ENCODE data around the gene NLRP1. TPM values are rescaled to one million over a fixed set of nuclear protein-coding genes. Genes with fewer than 3 reads are reported as not detected.

Gene NLRP1
- total RNA-seq, 2 donors from 2014 or later = 39.9 to 129 TPM

- Mint-ChIP-seq H3K27ac (no peak overlapping the region), H3K36me3 (ENCODE audit: low read depth) (peaks cover 91% of the 10 kb centered on the region), H3K4me1 (peaks cover 4% of the 10 kb centered on the region), H3K27me3 (no peaks in the 10 kb centered on the region), H3K9me3 (no peaks in the 10 kb centered on the region), H3K4me3 (no peak overlapping the region)
- ATAC-seq (replicated peaks) = no peak
Measured at GRCh38 chr17:5530265-5531084, 53.8 kb downstream of the NLRP1 start.

DNA sequence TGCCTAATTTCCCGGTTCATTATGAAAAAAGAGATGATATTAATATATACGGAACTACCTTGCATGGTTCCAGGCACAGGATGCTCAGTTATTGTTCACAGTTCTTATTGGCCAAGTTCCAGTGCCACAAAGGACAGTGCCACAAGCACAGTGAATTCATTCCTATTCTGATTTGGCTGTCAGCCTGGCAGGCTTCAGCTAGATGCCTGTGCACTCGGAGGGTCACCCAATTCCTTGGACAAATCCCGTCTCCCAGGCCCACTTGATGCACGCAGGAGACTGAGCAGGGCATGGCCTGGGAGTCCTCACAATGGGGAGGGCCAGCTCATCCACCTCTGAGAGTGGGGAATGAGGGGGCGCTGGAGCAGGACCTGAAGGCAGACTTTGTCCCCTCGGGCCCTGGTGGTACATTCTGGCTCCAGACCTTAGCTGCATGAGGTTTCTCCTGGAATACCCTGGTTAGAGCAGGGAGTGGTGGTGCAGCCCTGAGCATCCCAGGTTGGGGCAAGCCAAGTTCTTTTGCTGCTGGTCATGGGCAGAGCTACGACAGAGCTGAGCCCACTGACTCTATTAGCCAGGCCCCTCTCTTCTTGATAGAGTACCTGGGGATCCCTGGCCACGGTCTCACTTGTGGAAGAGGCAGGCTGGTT lies 56.6 kb downstream of the NLRP1 start:
- Mint-ChIP-seq H3K9me3 (no peaks in the 10 kb centered on the region), H3K4me3 (no peak overlapping the region), H3K36me3 (ENCODE audit: low read depth) (peaks cover 89% of the 10 kb centered on the region), H3K27me3 (no peaks in the 10 kb centered on the region), H3K4me1 (peaks cover 4% of the 10 kb centered on the region), H3K27ac (peak overlapping the region; percentile 62)
- no peak for ATAC-seq (replicated peaks)

DNA sequence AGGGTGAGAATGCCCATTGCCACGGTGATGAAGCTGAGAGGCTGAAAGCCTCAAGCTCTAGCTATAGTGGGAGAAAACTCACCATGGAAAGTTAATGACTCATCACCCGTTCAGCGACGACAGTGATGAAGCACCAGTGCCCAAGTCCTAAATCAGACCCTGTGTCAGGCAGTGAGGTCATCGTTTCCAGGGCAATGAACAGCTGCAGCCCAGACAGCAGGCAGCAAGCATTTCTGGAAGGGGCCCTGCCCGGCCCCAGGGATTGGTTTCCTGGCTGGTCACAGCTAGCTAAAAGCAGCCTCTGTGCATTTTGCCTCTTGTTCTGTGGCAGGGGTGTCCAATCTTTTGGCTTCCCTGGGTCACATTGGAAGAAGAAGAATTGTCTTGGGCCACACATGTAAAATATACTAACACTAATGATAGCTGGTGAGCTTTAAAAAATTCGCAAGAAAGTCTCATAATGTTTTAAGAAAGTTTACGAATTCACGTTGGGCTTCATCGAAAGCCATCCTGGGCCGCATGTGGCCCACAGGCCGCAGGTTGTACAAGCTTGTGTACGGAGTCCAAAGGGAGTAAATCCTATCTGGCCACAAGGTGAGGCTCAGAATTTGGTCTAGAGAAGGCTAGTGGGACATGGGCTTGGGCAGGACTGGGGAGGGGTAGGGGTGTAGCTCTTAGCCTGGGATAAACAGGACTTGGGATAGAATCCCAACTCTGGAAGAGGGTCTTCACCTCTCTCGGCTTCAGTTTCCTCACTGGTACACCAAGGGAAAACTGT lies 57.3 kb downstream of the NLRP1 start:
- peak overlapping the region; percentile 62 for H3K27ac Mint-ChIP-seq
- no peaks in the 10 kb centered on the region for H3K9me3 Mint-ChIP-seq
- H3K27me3 Mint-ChIP-seq = no peaks in the 10 kb centered on the region
- H3K4me3 Mint-ChIP-seq = no peak overlapping the region
- peak; percentile 99 for ATAC-seq (replicated peaks)
- H3K4me1 Mint-ChIP-seq = peaks cover 4% of the 10 kb centered on the region
- peaks cover 89% of the 10 kb centered on the region for H3K36me3 Mint-ChIP-seq (ENCODE audit: low read depth)

DNA sequence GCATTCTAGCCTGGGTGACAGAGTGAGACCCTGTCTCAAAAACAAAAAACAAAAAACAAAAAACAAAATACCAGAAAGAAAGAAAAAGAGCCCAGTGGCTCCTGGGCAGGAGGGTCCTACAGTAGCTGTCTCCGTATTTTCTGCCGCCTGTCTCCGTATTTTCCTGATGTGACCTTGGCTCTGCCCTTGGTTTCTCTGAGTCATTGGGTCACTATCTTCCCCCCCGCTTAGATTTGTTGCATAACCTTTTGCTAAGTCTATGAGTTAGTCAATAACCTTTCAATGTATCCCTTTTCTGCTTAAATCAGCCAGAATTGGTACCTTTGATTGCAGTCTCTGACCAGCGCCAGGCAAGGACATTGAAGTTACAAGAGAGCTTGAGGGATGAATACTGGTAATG lies 61.1 kb downstream of the NLRP1 start:
- Mint-ChIP-seq H3K4me3 (no peak overlapping the region), H3K9me3 (no peaks in the 10 kb centered on the region)

DNA sequence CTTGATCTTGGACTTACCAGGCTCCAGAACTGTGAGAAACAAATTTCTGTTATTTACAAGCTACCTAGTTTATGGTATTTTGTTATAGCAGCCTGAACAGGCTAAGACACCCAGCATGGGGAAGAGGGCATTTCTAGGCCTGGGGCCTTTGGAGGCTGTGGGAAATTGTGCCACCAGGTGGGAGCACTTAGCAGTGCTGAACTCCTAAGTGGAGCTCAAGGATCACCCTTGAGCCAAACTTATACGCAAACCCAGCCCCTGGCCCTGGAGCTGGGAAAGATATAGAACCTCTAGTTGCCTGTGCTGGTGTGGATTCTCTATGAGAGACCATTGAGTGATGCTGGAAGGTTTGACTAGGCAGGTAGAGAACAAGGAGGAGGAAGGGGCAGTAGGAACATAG lies 61.8 kb downstream of the NLRP1 start:
- ATAC-seq (replicated peaks) = no peak
- Mint-ChIP-seq H3K4me3 (no peak overlapping the region), H3K27me3 (no peaks in the 10 kb centered on the region), H3K36me3 (ENCODE audit: low read depth) (peaks cover 83% of the 10 kb centered on the region), H3K27ac (peak overlapping the region; percentile 44), H3K9me3 (no peaks in the 10 kb centered on the region), H3K4me1 (no peaks in the 10 kb centered on the region)

More for the DNA sequence above, 61.1 kb downstream of the NLRP1 start:
- H3K4me1 Mint-ChIP-seq = no peaks in the 10 kb centered on the region
- peaks cover 78% of the 10 kb centered on the region for H3K36me3 Mint-ChIP-seq (ENCODE audit: low read depth)
- no peak for ATAC-seq (replicated peaks)
- H3K27me3 Mint-ChIP-seq = no peaks in the 10 kb centered on the region
- peak overlapping the region; percentile 44 for H3K27ac Mint-ChIP-seq

- ATAC-seq (replicated peaks) = no peak
- peak overlapping the region; percentile 69 for H3K27ac Mint-ChIP-seq
- no peaks in the 10 kb centered on the region for H3K27me3 Mint-ChIP-seq
- H3K4me1 Mint-ChIP-seq = peaks cover 8% of the 10 kb centered on the region
- H3K9me3 Mint-ChIP-seq = no peaks in the 10 kb centered on the region
- H3K4me3 Mint-ChIP-seq = no peak overlapping the region
- peaks cover 60% of the 10 kb centered on the region for H3K36me3 Mint-ChIP-seq (ENCODE audit: low read depth)
Measured at GRCh38 chr17:5516060-5516792, 68.1 kb downstream of the NLRP1 start.

DNA sequence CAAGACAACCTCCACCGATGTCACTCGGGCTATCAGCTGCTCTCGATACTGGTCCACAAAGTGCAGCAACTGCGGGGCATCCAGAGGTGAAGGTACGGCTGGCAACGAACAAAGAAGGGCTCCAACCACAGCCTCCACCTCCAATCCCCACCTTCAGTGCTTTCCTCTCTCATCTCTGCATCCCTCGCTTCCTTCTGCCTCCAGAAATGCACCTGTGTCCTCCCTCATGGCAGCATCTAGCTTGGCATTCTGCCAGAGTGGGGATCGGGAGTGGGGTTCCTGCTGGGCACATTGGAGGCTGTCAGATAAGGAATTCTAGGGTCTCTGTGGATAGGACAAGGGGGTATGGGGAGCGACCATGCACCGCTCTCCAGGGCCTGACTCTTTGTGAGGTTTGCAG lies 69.3 kb downstream of the NLRP1 start:
- no peaks in the 10 kb centered on the region for H3K9me3 Mint-ChIP-seq
- no peak overlapping the region for H3K27ac Mint-ChIP-seq
- no peak overlapping the region for H3K4me3 Mint-ChIP-seq
- H3K27me3 Mint-ChIP-seq = no peaks in the 10 kb centered on the region
- ATAC-seq (replicated peaks) = no peak
- peaks cover 8% of the 10 kb centered on the region for H3K4me1 Mint-ChIP-seq
- H3K36me3 Mint-ChIP-seq (ENCODE audit: low read depth) = peaks cover 48% of the 10 kb centered on the region

DNA sequence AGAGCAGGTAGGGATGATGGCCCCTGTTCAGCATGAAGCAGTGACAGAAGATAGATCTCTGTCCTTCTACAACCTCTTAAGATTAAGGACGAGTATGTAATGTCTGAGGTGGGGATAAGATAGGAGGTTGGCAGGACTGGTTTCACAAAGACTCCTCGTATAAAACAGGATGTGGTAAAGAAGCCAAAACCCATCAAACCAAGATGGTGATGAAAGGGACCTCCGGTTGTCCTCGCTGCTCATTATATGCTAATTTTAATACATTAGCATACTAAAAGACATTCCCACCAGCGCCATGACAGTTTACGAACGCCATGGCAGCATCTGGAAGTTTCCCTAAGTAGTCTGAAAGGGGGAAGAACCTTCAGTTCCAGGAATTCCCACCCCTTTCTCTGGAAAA lies 70.7 kb downstream of the NLRP1 start:
- Mint-ChIP-seq H3K4me1 (peaks cover 8% of the 10 kb centered on the region), H3K4me3 (no peak overlapping the region), H3K36me3 (ENCODE audit: low read depth) (peaks cover 47% of the 10 kb centered on the region), H3K27ac (no peak overlapping the region), H3K9me3 (no peaks in the 10 kb centered on the region), H3K27me3 (no peaks in the 10 kb centered on the region)
- ATAC-seq (replicated peaks) = peak; percentile 81

DNA sequence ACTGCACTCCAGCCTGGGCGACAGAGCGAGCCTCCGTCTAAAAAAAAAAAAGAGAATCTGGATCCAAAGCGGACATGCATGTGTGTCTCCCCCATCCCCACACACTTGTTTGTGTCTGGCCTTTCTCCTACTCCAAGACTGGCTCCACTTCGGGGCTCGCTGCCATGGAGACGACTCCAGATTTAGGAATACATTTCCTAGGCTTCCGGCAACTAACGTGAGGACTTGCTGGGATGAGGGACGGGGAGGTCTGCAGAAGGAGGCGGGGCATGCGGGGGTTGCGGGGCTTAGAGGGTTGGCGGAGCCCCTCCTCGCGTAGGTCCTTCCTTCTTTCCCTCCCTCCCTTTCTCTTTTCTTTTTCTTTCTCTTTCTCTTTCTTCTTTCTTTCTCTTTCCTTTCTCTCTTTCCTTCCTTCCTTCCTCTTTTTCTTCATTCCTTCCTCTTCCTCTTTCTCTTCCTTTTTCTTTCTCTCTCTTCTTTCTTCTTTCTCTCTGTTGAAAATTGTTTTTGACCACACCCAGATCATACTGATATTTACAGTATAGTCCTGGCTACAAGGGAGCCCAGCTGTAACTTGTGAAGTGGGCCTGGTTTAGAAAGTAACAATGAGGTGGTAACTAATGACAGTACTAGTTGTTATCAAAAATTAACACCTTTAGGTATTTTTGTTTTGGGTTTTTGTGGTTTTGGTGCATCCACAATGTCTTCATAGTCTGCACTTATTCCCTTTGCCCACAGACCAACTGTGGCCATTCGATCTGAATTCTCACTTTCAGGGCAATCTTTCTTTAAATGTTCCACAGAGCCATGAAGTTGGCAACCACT lies 72.7 kb downstream of the NLRP1 start:
- no peaks in the 10 kb centered on the region for H3K9me3 Mint-ChIP-seq
- H3K4me3 Mint-ChIP-seq = no peak overlapping the region
- H3K27me3 Mint-ChIP-seq = no peaks in the 10 kb centered on the region
- H3K36me3 Mint-ChIP-seq (ENCODE audit: low read depth) = peaks cover 32% of the 10 kb centered on the region
- peaks cover 8% of the 10 kb centered on the region for H3K4me1 Mint-ChIP-seq
- ATAC-seq (replicated peaks) = no peak
- H3K27ac Mint-ChIP-seq = no peak overlapping the region

DNA sequence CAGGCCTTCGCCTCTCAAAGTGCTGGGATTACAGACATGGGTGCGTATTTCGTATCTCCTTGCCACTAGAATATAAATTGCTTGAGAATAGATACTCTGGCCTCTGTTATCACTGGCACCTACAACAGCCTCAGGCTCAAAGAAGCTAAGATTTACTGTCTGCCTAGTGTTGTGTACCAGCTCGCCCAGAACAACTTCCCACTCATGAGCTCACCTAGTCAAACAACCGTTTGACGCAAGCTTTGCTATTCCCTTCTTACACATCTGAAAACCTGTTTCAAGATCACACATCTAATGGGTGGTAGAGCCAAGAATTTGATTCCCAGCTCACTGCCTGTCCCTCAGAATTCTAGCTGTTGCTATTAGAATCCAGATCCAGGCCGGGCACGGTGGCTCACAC lies 73.5 kb downstream of the NLRP1 start:
- H3K27me3 Mint-ChIP-seq = no peaks in the 10 kb centered on the region
- H3K36me3 Mint-ChIP-seq (ENCODE audit: low read depth) = peaks cover 28% of the 10 kb centered on the region
- H3K4me1 Mint-ChIP-seq = peaks cover 4% of the 10 kb centered on the region
- H3K27ac Mint-ChIP-seq = no peak overlapping the region
- no peak for ATAC-seq (replicated peaks)
- no peaks in the 10 kb centered on the region for H3K9me3 Mint-ChIP-seq
- no peak overlapping the region for H3K4me3 Mint-ChIP-seq

DNA sequence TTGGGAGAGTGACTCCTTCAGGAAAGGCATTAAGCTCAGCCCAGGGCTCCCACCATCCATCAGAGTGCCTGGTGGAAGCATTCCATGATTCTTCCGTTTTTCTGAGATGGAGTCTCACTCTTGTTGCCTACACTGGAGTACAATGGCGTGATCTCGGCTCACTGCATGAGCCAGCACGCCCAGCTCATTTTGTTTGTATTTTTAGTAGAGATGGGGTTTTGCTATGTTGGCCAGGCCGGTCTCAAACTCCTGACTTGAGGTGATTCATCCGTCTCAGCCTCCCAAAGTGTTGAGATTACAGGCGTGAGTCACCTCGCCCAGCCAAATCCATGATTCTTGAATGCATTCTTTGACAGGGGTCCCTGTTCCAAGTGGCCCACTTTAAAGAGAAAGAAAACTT lies 74.8 kb downstream of the NLRP1 start:
- Mint-ChIP-seq H3K27ac (no peak overlapping the region), H3K4me1 (peaks cover 4% of the 10 kb centered on the region), H3K27me3 (no peaks in the 10 kb centered on the region), H3K9me3 (no peaks in the 10 kb centered on the region), H3K4me3 (no peak overlapping the region), H3K36me3 (ENCODE audit: low read depth) (peaks cover 18% of the 10 kb centered on the region)
- no peak for ATAC-seq (replicated peaks)

- ATAC-seq (replicated peaks) = no peak
- Mint-ChIP-seq H3K36me3 (ENCODE audit: low read depth) (peaks cover 12% of the 10 kb centered on the region), H3K27me3 (no peaks in the 10 kb centered on the region), H3K4me3 (no peak overlapping the region), H3K27ac (no peak overlapping the region), H3K4me1 (no peaks in the 10 kb centered on the region), H3K9me3 (no peaks in the 10 kb centered on the region)
Measured at GRCh38 chr17:5508810-5509209, 75.5 kb downstream of the NLRP1 start.

- Mint-ChIP-seq H3K27me3 (no peaks in the 10 kb centered on the region), H3K27ac (no peak overlapping the region), H3K4me3 (no peak overlapping the region), H3K4me1 (peaks cover 7% of the 10 kb centered on the region), H3K36me3 (ENCODE audit: low read depth) (peaks cover 22% of the 10 kb centered on the region), H3K9me3 (no peaks in the 10 kb centered on the region)
- ATAC-seq (replicated peaks) = no peak
Measured at GRCh38 chr17:5506307-5506706, 78.0 kb downstream of the NLRP1 start.
